SU-DHL-6 (cell line): Measurements from ENCODE around the gene VPS26B.

Source experiments
- CTCF ChIP-seq: fragments of 200-600 bp; sonication (generic); IDR thresholded peaks from one replicate; pipeline ENCODE4 v1.5.1; 2017; ENCODE audit warnings: antibody characterized with exemption, mild to moderate bottlenecking, low read length, moderate library complexity; ENCODE audit not compliant: insufficient read depth, poor library complexity, severe bottlenecking
- EZH2phosphoT487 ChIP-seq: fragments of 200-600 bp; sonication (generic), shearing (Covaris generic); conservative IDR thresholded peaks from 2 replicates; pipeline ENCODE4 v1.6.1; 2018; ENCODE audit warnings: mild to moderate bottlenecking, antibody characterized with exemption, low read length, moderate library complexity, mixed read lengths

- TF ChIP-seq CTCF (no peak), EZH2phosphoT487 (no peak)
Observed at GRCh38 chr11:134289789-134290188, 65.3 kb downstream of the VPS26B start.
